Stimulated activated CD4-positive, alpha-beta T cell treated with anti-CD3 and anti-CD28 coated beads, Interleukin-12 subunit alpha, Interleukin-12 subunit beta, amount 100 ng/mL, for 48 hours (primary cell): ENCODE data around the gene CTSW.
"Not testable (repeated sequence)": the region's sequence is repeated elsewhere in the genome, so short reads cannot be mapped to it uniquely, and the experiment has no call there.

ENCODE experiments used
- DNase-seq, 3 donors: peaks; one replicate each; pipeline ENCODE4 v3.0.0-alpha.2; 2020; ENCODE audit warnings: low read depth in 2 of 3, low spot score in 1 of 3

CTSW gene

DNA sequence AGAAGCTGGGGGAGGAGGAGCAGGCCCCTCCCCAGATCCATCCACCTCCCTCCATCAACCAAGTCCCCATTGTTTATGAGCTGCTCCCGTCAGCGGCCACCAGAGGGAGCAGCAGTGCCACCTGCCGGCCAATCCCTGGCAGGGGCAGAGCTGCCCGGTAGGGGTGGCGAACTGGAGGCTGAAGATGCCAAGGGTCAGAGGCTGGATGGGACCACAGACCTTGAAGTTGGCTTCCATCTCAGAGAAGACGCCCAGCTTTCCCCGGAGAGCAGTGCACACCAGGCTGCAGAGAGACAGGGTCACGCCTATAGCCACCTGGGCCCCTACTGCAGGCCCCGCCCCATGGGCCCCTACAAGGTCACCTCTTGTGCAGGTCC lies 5.1 kb downstream of the CTSW start:
- DNase-seq: peak; percentile 59 to 78 (median 75)

DNA sequence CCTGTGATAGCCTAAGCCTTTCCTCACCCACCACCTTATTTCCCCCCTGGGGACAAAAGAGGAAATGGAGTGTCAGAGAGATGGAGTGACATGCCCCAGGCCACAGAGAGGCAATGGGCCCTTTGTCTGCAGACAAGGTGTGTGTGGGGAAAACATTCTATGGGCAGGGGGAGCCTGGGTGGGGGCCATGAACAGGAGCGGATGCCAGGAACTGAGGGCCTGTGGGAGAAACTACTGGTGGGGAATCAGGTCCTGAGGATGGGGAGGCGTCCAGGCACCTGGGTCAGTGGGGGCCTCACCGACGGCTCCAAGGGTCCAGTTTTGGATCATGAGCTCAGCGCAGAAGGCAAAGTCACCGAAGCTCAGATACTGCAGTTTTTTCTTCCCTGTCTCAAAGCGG lies 5.6 kb downstream of the CTSW start:
- no peak for DNase-seq

DNA sequence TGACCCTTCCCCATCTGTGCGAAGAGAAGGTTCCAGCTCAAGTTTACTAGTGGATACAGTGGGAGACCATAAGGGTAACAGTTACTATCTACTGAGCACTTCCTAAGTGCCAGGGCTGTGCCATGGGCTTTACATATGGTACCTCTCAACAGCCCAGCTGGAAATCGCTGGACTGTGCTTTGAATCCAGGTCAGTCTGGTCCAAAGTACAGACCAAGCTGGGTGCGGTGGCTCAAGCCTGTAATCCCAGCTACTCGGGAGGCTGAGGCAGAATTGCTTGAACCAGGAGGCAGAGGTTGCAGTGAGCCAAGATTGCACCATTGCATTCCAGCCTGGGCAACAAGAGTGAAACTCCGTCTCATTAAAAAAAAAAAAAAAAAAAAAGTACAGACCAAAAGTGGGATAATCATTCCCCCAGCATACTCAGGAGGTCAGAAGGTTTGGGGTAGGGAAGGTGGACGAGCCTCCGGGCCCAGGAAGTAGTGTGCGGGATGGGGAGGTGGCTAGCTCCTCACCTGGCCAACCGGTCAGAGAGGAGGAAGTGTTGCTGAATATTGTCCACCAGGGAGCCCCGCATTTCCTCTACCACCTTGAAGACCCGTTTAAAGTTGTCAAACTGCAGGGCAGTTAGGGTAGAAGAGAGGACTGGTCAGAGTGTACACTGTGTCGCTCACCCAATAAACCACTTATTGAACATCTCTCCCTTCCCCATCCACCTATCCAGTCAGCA lies 6.3 kb downstream of the CTSW start:
- DNase-seq: no peak

DNA sequence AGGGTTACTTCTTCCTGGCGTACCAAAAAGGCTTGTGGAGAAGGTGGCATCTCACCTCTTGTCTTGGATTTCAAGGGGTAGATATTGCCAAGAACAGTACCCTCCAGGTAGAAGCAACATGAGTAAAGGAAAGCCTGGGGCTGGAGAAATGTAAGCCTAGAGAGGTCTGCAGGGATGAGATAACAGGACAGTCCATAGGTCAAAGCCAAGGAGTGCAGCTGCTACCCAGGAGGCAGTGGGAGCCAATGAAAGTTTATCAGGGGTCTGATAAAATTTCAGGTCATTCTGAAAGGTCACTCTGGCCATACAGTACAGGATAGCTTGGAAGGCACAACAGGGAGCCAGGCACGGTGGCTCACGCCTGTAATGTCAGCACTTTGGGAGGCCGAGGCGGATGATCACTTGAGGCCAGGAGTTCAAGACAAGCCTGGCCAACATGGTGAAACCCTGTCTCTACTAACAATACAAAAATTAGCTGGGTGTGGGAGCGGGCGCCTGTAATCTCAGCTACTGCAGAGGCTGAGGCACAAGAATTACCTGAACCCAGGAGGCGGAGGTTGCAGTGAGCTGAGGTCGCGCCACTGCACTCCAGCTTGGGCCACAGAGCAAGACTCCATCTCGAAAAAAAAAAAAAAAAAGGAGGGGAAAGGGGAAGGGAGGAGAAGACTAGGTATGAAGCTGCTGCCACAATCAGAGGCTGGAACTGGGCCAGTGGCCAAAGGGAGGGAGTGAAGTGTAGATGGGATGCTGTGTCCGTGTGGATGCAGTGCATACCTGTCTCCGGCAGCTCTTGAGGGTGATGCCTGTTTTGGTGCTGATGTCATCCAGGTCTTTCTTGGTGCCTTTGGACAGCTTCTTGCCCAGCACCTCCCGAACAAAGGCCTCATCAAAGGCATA lies 7.4 kb downstream of the CTSW start:
- DNase-seq: no peak

DNA sequence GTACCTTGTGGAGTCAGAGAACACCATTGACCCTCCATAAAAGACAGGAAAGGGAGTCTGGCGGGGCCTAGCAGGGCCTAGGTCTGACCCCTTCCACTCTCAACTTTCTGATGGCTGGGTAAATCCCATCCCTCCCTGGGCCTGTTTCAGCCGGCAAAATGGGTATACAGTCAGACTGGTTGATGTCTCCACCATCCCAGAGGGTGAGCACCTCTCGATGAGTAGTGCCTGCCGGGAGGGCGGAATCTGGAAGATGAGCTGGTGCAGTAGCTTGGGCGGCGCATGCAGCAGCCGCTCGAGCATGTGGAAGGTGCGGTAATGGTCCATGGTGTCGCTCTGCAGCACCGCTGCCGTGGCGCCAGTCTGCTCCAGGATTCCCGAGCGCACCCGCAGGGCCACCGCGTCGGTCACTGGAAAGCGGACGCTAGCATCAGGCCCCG lies 8.1 kb downstream of the CTSW start:
- DNase-seq: no peak

DNA sequence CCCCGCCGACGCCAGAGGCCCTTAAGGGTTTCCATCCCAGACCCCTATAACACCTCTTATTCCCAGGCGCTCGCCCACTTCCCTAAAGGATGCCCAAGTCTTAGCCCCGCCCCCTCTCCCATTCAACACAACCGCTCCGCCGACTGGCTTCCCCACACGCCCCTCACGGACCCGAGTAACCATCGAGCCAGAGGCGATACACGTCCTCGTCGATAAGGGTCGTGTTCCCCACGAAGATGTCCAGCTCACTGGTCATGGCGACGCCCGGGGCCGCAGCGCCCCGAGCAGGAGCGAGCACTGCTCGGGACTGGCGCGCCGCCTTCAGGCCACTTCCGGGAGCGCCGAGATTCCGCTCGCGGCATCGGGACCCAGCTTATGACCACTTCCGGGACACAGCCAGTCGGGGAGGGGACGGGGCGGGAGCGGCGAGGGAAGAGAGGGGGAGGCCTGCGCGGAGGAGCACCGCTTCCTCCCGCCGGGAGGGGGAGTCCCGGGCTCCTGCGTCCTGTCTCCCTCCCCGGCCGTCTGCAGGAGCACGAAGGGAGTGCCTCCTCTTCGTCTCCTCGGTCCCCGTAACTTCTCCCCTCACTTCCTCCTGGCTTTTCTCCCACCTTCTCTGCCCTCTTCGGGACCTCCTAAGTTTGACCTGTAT lies 8.7 kb downstream of the CTSW start, which contains the start of gene FIBP:
Gene FIBP (minus strand): TSS at position 309 of the 652 bp plus-strand sequence. CDS start 53 bp downstream, at position 256.
- DNase-seq: peak; percentile 92 to 97 (median 95)

DNA sequence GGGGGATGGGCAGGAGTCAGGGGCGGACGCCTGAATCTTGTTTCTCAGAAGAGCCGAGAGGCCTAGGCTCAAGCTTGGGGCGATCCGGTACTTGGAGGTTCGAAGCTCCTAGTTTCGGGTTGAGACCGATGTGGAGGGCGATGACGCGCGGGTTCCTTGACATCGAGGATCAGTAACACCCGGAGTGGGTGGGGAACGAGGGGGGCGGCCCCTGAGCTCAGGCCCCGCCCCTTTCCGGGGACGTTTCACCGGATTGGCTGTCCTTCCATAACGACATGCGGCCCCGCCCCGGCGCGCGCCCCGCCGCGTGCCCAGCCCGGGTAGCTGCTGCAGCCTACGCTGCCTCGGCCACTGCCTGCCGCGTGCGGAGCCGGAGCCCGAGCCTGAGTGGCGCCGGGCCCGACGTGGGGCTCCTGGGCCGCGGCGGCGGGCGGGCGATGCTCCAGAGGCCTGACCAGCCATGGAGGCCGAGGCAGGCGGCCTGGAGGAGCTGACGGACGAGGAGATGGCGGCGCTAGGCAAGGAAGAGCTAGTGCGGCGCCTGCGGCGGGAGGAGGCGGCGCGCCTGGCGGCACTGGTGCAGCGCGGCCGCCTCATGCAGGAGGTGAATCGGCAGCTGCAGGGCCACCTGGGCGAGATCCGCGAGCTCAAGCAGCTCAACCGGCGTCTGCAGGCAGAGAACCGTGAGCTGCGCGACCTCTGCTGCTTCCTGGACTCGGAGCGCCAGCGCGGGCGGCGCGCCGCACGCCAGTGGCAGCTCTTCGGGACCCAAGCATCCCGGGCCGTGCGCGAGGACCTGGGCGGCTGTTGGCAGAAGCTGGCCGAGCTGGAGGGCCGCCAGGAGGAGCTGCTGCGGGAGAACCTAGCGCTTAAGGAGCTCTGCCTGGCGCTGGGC lies 10.9 kb downstream of the CTSW start, which contains the start of gene CCDC85B:
Gene CCDC85B (plus strand): TSS at position 350 of the 895 bp plus-strand sequence. CDS start 111 bp downstream, at position 461.
- DNase-seq: peak; percentile 96 to 98 (median 97)

DNA sequence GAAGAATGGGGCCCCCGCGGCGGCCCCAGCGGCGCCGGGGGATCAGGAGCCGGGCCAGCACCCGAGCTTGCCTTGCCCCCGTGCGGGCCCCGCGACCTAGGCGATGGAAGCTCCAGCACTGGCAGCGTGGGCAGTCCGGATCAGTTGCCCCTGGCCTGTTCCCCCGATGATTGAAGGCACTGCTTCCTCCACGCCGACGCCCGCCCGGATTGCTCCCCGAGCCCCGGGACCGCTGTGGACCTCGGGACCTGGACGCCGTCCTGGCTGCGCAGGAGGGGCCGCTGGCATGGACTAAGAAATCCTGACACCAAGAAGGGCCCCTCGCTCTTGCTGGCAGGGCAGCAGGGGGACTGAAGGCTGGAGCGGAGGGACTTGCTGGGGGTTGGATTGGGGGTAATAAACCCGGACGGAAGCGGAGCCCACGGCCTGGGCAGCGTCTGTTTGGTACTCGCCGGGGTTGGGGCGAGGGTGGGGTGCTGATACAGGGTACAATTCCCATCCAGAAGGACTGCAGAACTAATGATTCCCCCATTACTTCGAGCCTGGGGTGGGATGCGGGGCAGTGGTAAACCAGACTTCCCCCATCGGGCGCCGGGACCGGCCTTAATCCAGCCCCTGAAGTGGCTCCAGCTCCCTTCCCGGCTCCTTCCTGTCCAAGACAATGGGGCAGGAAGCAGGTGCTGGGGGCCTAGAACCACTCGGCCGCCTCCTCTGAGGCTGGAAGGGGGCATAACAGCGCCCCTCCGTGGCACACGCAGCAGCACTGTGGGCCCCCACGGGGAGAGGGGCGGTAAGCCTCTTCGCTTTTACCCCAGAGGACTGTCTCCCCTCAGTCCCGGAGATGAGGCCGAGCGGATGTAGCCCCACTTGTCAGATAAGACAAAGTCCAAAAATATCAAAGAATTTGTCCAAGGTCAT lies 11.8 kb downstream of the CTSW start:
- no peak for DNase-seq

DNA sequence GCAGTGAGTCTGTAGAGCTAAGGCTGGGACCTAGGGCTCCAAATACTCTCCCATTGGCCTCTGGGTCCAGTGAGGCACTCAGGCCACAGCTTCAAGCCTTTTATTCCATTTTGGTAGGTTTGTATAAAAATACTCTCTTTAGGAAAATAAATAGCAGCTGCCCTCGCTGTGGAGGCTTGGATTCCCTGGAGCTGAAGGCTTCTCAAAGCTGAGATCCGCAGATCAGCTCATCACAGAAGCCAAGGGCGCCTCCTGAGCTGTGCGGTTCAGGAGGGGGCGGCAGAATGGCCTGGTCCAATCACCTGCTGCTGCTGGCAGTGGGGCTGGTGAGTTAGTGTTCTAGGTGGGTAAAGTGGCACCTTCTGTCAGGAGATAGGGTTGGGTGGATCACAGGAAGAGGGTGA lies 12.5 kb downstream of the CTSW start:
- not testable (repeated sequence) for DNase-seq

DNA sequence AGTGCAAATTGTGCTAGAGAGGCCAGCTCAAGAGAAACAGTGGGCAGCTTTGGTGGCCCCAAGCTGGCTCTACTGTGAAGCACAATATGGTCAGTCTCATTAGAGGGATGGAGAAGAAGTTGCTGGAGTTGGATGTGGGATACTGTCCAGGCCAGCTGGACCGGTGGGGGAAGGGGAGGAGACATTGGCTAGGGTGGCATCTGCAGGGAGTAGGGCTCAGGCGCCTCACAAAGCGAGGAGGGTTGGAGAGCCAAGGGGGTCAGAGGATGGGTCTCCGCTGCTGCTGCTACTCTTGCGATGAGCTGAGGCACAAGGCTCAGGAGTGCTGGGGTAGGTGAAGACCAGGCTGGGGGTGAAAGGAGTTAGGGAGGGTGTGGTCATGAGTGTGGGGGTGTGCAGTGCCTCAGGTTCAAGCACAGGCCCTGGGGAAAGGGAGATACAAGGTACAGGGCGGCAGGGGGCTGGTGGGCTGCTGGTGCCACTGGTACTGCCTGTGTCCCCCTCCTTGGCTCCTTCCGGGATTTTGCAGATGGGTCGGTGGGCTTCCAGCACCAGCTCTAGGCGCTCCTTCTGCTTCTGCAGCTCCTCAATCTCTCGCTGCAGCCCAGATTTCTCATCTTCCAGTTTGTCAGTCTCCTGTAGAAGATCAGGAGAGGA lies 13.2 kb downstream of the CTSW start:
- no peak for DNase-seq

DNA sequence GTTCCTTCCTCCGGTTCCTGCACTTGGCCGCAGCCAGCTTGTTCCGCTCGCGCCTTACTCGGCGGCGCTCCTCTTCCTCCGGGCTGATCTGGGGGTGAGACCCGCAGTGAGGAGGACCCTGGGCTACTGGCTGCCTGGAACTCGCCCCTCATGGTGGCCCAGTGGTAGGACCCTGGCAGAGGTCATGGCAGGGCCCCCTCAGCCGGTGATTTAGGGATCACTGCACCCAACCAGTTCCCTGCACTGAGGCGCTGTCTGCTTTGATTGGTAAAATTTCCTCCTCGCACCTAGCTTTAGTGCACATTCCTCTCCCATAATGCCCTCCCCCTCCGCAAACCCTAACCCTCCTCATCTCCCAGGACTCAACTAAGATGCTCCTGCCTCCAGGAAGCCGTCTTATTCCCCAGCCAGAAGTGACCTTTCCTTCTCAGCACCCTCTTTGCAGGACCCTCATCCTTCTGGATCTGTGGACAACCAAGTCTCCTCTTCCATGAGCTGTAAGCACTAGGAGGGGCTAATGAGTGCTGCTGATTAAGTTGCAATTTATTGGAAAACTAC lies 14.5 kb downstream of the CTSW start:
- DNase-seq: no peak

DNA sequence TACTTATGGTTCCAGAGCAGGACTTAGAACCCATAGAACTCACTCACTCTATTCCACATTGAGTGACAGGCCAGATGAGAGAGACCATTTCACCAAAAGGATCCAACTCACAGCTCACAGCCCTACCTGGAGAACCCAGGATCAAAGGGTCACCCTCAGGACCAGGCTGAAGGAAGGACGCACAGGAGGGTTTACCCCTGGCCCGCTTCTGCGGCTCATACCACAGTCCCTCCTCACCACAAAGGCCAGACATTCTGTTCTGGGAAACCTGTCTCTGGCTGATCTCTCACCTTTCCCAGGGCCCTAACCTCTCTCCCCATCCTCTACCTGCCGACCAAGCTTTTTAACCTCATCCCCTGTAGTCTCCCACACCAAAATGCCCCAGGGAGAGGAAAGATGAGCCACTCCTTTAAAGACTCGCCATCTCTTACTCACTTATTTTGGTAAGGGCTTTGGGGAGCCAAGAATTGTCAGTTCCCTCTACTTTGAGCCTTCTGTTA lies 15.9 kb downstream of the CTSW start:
- no peak for DNase-seq

DNA sequence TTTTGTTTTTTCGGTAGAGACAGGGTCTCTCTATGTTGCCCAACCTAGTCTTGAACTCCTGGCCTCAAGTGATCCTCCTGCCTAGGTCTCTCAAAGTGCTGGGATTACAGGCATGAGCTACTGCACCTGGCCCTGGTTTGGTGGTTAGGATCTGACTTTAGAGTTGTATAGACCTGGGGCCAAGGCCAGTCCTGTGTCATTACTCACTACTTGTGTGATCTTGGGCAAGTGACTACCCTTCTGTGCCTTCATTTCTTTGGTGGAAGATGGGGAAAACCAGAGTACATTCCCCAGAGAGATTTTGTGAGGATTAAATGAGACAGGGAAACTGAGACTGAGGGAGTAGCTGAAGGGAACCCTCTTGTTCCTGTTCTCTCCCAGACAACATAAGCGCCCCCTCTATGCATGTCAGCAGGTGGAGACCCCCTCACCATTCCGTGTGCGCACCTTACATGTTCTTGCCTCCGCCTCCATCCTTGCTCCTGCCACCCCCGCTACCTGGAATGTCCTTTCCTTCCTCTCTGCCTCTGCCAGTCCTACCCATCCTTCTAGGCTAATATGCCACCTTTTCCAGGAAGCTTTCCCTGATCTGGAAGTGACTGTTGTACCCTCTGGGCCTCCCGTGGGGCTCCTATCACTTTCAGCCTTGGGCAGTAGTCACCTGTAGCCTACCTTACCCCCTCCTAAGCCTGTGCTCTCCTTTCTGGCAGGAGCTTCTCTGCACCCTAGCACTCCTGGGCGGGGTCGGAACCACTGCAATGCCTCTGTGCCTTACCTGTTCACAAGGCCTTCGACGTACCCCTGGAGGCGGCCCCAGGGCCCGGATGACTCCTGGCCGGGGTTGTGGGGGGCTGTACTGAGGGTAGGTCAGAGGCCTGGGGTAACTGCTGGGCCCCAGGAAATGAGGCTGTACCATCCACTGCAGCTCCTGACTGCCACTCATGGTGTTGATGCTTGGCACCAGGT lies 16.7 kb downstream of the CTSW start:
- DNase-seq: no peak

DNA sequence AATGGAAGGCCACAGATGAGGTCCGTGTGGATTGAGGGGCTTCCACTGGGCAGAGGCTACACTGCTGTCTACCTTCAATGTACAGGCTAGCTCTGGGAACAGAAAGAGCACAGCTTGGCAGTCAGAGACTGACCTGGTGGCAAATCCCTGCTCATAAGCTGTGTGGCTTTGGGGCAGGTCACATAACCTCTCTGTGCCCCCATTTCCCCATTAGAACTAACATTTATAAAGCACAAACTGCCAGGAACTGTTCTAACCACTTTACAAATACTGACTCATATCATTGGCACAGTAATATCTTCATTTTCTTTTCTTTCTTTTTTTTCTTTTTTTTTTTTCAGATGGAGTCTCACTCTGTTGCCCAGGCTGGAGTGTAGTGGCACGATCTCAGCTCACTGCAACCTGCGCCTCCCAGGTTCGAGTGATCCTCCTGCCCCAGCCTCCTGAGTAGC lies 17.4 kb downstream of the CTSW start:
- DNase-seq: no peak

DNA sequence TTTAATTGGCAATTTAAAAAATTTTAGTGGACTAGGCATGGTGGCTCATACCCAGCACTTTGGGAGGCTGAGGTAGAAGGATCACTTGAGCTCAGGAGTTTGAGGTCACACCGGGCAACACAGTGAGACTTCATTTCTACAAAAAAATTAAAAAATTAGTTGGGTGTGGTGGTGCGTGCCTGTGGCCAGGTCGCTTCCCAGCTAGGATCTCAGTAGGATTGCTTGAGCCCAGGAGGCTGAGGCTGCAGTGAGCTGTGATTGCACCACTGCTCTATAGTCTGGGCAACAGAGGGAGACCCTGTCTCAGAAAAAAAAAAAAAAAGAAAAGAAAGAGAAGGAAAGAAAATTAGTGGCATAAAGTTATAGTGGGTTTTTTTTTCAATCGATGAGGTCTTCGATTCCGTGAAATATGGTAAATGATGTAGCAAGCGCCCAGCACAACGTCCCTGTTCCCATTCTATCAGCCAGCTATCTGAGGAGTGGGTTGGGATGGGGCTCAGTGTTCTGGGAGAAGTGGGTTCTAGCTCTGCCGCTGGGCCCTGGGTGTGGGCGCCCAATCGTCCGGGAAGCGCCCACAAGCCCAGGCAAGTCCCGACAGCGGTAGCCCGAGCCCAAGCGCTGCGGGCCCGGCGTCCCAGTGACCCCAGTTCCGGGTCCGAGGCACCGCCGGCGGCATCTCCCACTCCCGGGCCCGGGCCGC lies 19.2 kb downstream of the CTSW start:
- DNase-seq: no peak

DNA sequence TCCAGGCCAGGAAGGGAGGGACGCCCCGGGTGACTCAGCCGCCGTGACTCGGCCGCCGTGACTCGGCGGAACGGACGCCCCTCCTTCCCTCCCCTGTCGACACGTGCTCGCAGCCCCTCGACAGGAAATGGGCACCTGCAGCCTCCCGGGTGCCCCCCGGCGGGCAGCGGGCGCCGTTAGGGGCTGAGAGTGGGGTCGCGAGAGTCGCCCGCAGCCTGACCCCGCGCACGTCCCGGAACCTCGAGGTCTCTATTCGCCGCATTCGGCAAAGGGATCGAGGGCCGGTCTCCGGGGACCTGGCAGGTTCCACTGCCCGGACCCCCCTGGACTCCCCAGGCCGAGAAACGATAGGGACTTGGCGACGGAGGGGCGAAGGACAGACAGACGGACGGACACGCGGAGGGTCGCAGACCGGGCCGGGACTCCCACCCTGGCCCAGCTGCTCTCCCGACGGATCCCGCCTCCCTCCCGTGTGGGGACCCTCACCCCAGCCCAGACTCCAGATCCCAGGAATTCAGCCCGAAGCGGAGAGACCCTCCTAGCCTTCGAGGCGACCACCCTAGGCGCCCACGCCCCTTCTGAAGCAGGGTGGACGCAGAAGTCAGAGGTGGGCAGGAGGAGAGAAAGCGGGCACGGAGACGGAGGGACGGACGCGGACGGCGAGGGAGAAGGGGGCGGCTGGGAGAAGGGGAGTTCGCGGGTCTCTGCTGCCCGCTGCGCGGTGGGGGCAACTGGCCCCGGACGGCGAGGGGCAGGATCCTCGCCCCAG lies 19.9 kb downstream of the CTSW start:
- peak; percentile 63 to 71 (median 67) for DNase-seq
